RPMI7951 (cell line): ENCODE data around the gene ENAH. TPM values are rescaled to one million over a fixed set of nuclear protein-coding genes. Genes with fewer than 3 reads are reported as not detected.

Experiments used
- DNase-seq: peaks from one replicate; pipeline ENCODE4 v3.0.0-alpha.2; 2012; ENCODE audit warnings: low read depth
- total RNA-seq: library from RNA; depleted of rRNA; stranded (reverse); fragments of >200 nt; shearing (Covaris generic); gene quantifications from 2 replicates; pipeline ENCODE4 v1.2.3, GENCODE V29; 2014

The ENAH gene
- total RNA-seq, 1 experiment from 2014 or later, result 53.3 TPM

GRCh38 chr1:225603538-225604354 lies 49.2 kb downstream of the ENAH start:
- DNase-seq, result peak; percentile 63

GRCh38 chr1:225602590-225603206 lies 50.2 kb downstream of the ENAH start:
- no peak for DNase-seq

- DNase-seq, result no peak
Measured at GRCh38 chr1:225601902-225602589, 50.9 kb downstream of the ENAH start.

- no peak for DNase-seq
Measured at GRCh38 chr1:225598847-225599246, 54.1 kb downstream of the ENAH start.

GRCh38 chr1:225597926-225598575 lies 54.9 kb downstream of the ENAH start:
- DNase-seq, result peak; percentile 32

GRCh38 chr1:225596736-225597135 lies 56.2 kb downstream of the ENAH start:
- DNase-seq, result no peak

- DNase-seq, result no peak
Measured at GRCh38 chr1:225595974-225596551, 56.9 kb downstream of the ENAH start.

- DNase-seq, result no peak
Measured at GRCh38 chr1:225595452-225595851, 57.5 kb downstream of the ENAH start.

- DNase-seq, result no peak
Measured at GRCh38 chr1:225593414-225593813, 59.5 kb downstream of the ENAH start.

GRCh38 chr1:225592362-225593025 lies 60.4 kb downstream of the ENAH start:
- DNase-seq, result no peak

GRCh38 chr1:225587310-225587709 lies 65.6 kb downstream of the ENAH start:
- no peak for DNase-seq

- DNase-seq, result no peak
Measured at GRCh38 chr1:225581186-225581585, 71.7 kb downstream of the ENAH start.

- DNase-seq, result no peak
Measured at GRCh38 chr1:225580238-225581099, 72.5 kb downstream of the ENAH start.

GRCh38 chr1:225578251-225578977 lies 74.5 kb downstream of the ENAH start:
- no peak for DNase-seq

GRCh38 chr1:225577241-225577640 lies 75.7 kb downstream of the ENAH start:
- DNase-seq, result no peak

GRCh38 chr1:225573216-225573615 lies 79.7 kb downstream of the ENAH start:
- no peak for DNase-seq

- DNase-seq, result peak; percentile 21
Measured at GRCh38 chr1:225572422-225572821, 80.5 kb downstream of the ENAH start.

GRCh38 chr1:225567789-225568188 lies 85.1 kb downstream of the ENAH start:
- DNase-seq, result peak; percentile 15

GRCh38 chr1:225565847-225566246 lies 87.1 kb downstream of the ENAH start:
- no peak for DNase-seq

- DNase-seq, result no peak
Measured at GRCh38 chr1:225561675-225562074, 91.2 kb downstream of the ENAH start.
